Femur (tissue), 1 donor: Measurements from ENCODE around the gene SORCS1.

Experiments used
- DNase-seq: peaks from one replicate; pipeline ENCODE4 v3.0.0-alpha.2; 2017

The SORCS1 gene

GRCh38 chr10:107103174-107104025 is 61.1 kb downstream of the SORCS1 start:
- DNase-seq = no peak

- no peak for DNase-seq
Observed at GRCh38 chr10:107098326-107098725, 66.2 kb downstream of the SORCS1 start.

GRCh38 chr10:107094824-107095522 is 69.5 kb downstream of the SORCS1 start:
- DNase-seq = no peak

GRCh38 chr10:107092321-107092720 is 72.2 kb downstream of the SORCS1 start:
- no peak for DNase-seq

- no peak for DNase-seq
Observed at GRCh38 chr10:107091126-107091525, 73.4 kb downstream of the SORCS1 start.

GRCh38 chr10:107085665-107086525 is 78.6 kb downstream of the SORCS1 start:
- no peak for DNase-seq

- DNase-seq = no peak
Observed at GRCh38 chr10:107083388-107084009, 81.0 kb downstream of the SORCS1 start.

- no peak for DNase-seq
Observed at GRCh38 chr10:107081644-107082043, 82.9 kb downstream of the SORCS1 start.

GRCh38 chr10:107075117-107075516 is 89.4 kb downstream of the SORCS1 start:
- DNase-seq = no peak

GRCh38 chr10:107072786-107073185 is 91.7 kb downstream of the SORCS1 start:
- DNase-seq = no peak

- DNase-seq = no peak
Observed at GRCh38 chr10:107072028-107072427, 92.5 kb downstream of the SORCS1 start.

GRCh38 chr10:107071301-107071700 is 93.2 kb downstream of the SORCS1 start:
- no peak for DNase-seq

- no peak for DNase-seq
Observed at GRCh38 chr10:107067843-107068242, 96.7 kb downstream of the SORCS1 start.

GRCh38 chr10:107064075-107064474 is 100.4 kb downstream of the SORCS1 start:
- no peak for DNase-seq

- no peak for DNase-seq
Observed at GRCh38 chr10:107059872-107060271, 104.6 kb downstream of the SORCS1 start.

- DNase-seq = no peak
Observed at GRCh38 chr10:107059068-107059804, 105.3 kb downstream of the SORCS1 start.

GRCh38 chr10:107058331-107058730 is 106.2 kb downstream of the SORCS1 start:
- no peak for DNase-seq

- DNase-seq = no peak
Observed at GRCh38 chr10:107056182-107056581, 108.3 kb downstream of the SORCS1 start.

GRCh38 chr10:107054469-107055156 is 109.9 kb downstream of the SORCS1 start:
- no peak for DNase-seq

GRCh38 chr10:107051769-107052168 is 112.7 kb downstream of the SORCS1 start:
- no peak for DNase-seq

GRCh38 chr10:107043461-107043860 is 121.0 kb downstream of the SORCS1 start:
- no peak for DNase-seq
